HCT116 (cell line): ENCODE measurements around the gene TMEM178B. TPM values are rescaled to one million over a fixed set of nuclear protein-coding genes. Genes with fewer than 3 reads are reported as not detected.

ENCODE experiments used
- ATAC-seq: fragments of 200-7000 bp; cut with Tn5 transposase; 2 replicates; pipeline ENCODE4 v1.9.1; 2020; ENCODE audit warnings: mild to moderate bottlenecking, moderate library complexity
- BruUV-seq: library from RNA; stranded (reverse); fragments of 400-500 nt; replicated peaks from 2 replicates; lab custom pipeline; 2021; lab: Mats Ljungman, UMichigan
- CTCF ChIA-PET: fragments of 300-600 bp; sonication (Branson Sonifier 250); formaldehyde crosslinking; loops from one replicate; lab custom pipeline; 2021; ENCODE audit warnings: antibody characterized with exemption; lab: Charles Lee
- POLR2A ChIA-PET: fragments of 300-600, 350-600 bp; sonication (Branson Sonifier 250); formaldehyde crosslinking; loops from one replicate; lab custom pipeline; 2021; ENCODE audit warnings: antibody characterized with exemption; lab: Charles Lee
- RAD21 ChIA-PET, 2 experiments: fragments of 300-600 bp; sonication (Branson Sonifier 250); formaldehyde crosslinking; loops; one replicate each; lab custom pipeline; 2023; ENCODE audit warnings: low total read pairs in 2 of 2; ENCODE audit not compliant: uncharacterized antibody in 2 of 2, unreplicated experiment in 2 of 2, low non-redundant PET in 1 of 2; lab: Charles Lee
- DNase-seq: peaks from one replicate; pipeline ENCODE4 v3.0.0-alpha.2; 2010; ENCODE audit warnings: low read depth, low spot score
- H2AFZ ChIP-seq: fragments of 200-600 bp; shearing (Covaris generic), sonication (generic); 2 replicates; pipeline ENCODE4 v1.6.1; 2017; ENCODE audit warnings: low read depth, mixed run types, mixed read lengths, antibody characterized with exemption, low read length; ENCODE audit not compliant: poor library complexity, severe bottlenecking
- H3K27ac ChIP-seq: 2 replicates; pipeline ENCODE4 v1.5.1; 2012; ENCODE audit warnings: low read depth, low read length
- H3K27me3 ChIP-seq: fragments of 200-600 bp; sonication (generic); 2 replicates; pipeline ENCODE4 v1.6.1; 2016; ENCODE audit warnings: mixed run types, low read length, mixed read lengths; ENCODE audit not compliant: insufficient read depth
- H3K36me3 ChIP-seq, 2 experiments: fragments of 200-500 bp in 1 of 2; fragments of 200-600 bp in 1 of 2; sonication (Bioruptor generic) in 1 of 2; sonication (generic) in 1 of 2; 2 replicates each; pipeline versions ENCODE4 v1.5.1 to v1.6.1; 2014 to 2016; ENCODE audit warnings: low read length in 2 of 2, inconsistent platforms in 1 of 2, mixed read lengths in 1 of 2, mixed run types in 1 of 2; ENCODE audit not compliant: insufficient read depth in 2 of 2, control insufficient read depth in 1 of 2
- H3K4me1 ChIP-seq, 2 experiments: fragments of 200-600 bp in 1 of 2; sonication (generic) in 1 of 2; 2 replicates each; pipeline versions ENCODE4 v1.5.1 to v1.6.1; 2012 to 2017; ENCODE audit warnings: low read length in 2 of 2, inconsistent platforms in 1 of 2, mild to moderate bottlenecking in 1 of 2, mixed read lengths in 1 of 2, mixed run types in 1 of 2, moderate library complexity in 1 of 2; ENCODE audit not compliant: insufficient read depth in 2 of 2, control insufficient read depth in 1 of 2
- H3K4me2 ChIP-seq: fragments of 200-600 bp; sonication (generic); 2 replicates; pipeline ENCODE4 v1.6.1; 2017; ENCODE audit warnings: mixed run types, low read length, mixed read lengths
- H3K4me3 ChIP-seq, 2 experiments: fragments of 200-600 bp in 1 of 2; sonication (generic) in 1 of 2; replicated peaks in 1 of 2; 2 replicates each; pipeline ENCODE4 v1.5.1; 2011 to 2016; ENCODE audit warnings: low read length in 2 of 2, control low read depth in 1 of 2, low read depth in 1 of 2, mild to moderate bottlenecking in 1 of 2, mixed read lengths in 1 of 2, mixed run types in 1 of 2
- H3K79me2 ChIP-seq: fragments of 200-600 bp; sonication (generic); 2 replicates; pipeline ENCODE4 v1.6.1; 2017; ENCODE audit warnings: mild to moderate bottlenecking, mixed run types, low read length, moderate library complexity, mixed read lengths; ENCODE audit not compliant: insufficient read depth
- H3K9ac ChIP-seq: fragments of 200-600 bp; sonication (generic); 2 replicates; pipeline ENCODE4 v1.6.1; 2016; ENCODE audit warnings: low read length, mixed read lengths
- H3K9me2 ChIP-seq: fragments of 200-600 bp; sonication (generic), shearing (Covaris generic); 2 replicates; pipeline ENCODE4 v1.6.1; 2017; ENCODE audit warnings: mixed run types, mild to moderate bottlenecking, moderate library complexity; ENCODE audit not compliant: insufficient read depth
- H3K9me3 ChIP-seq, 2 experiments: fragments of 200-500 bp in 1 of 2; fragments of 200-600 bp in 1 of 2; sonication (Bioruptor generic) in 1 of 2; sonication (generic) in 1 of 2; 2 replicates each; pipeline ENCODE4 v1.6.1; 2014 to 2017; ENCODE audit warnings: low read length in 2 of 2, mixed read lengths in 2 of 2, inconsistent platforms in 1 of 2, low read depth in 1 of 2, mild to moderate bottlenecking in 1 of 2, mixed run types in 1 of 2, moderate library complexity in 1 of 2; ENCODE audit not compliant: control insufficient read depth in 1 of 2, insufficient read depth in 1 of 2
- H4K20me1 ChIP-seq: fragments of 200-600 bp; sonication (generic), shearing (Covaris generic); 2 replicates; pipeline ENCODE4 v1.6.1; 2017; ENCODE audit warnings: mixed run types, mild to moderate bottlenecking, moderate library complexity; ENCODE audit not compliant: insufficient read depth
- CBX3 ChIP-seq: IDR thresholded peaks from 2 replicates; pipeline ENCODE4 v1.6.1; 2012; ENCODE audit warnings: low read depth
- CEBPB ChIP-seq: IDR thresholded peaks from 2 replicates; pipeline ENCODE4 v1.6.1; 2012; ENCODE audit warnings: low read depth
- ELF1 ChIP-seq: IDR thresholded peaks from 2 replicates; pipeline ENCODE4 v1.6.1; 2012; ENCODE audit warnings: low read depth, borderline replicate concordance
- EZH2 ChIP-seq: fragments of 200-600 bp; sonication (generic); IDR thresholded peaks from 2 replicates; pipeline ENCODE4 v1.6.1; 2017; ENCODE audit warnings: antibody characterized with exemption, mixed run types
- EZH2phosphoT487 ChIP-seq: fragments of 200-600 bp; IDR thresholded peaks from 2 replicates; pipeline ENCODE4 v1.6.1; 2018; ENCODE audit warnings: antibody characterized with exemption, borderline replicate concordance
- FOSL1 ChIP-seq: IDR thresholded peaks from 2 replicates; pipeline ENCODE4 v1.6.1; 2012; ENCODE audit warnings: low read depth
- POLR2A ChIP-seq: IDR thresholded peaks from 2 replicates; pipeline ENCODE4 v1.7.0; 2011; ENCODE audit warnings: borderline replicate concordance; ENCODE audit not compliant: insufficient read depth, insufficient read length; ENCODE audit errors: extremely low read depth
- RAD21 ChIP-seq: IDR thresholded peaks from 2 replicates; pipeline ENCODE4 v1.6.1; 2012; ENCODE audit warnings: low read depth, mild to moderate bottlenecking
- SP1 ChIP-seq: IDR thresholded peaks from 2 replicates; pipeline ENCODE4 v1.6.1; 2012; ENCODE audit warnings: low read depth
- SRF ChIP-seq: IDR thresholded peaks from 2 replicates; pipeline ENCODE4 v1.6.1; 2012; ENCODE audit warnings: low read depth
- intact Hi-C: fragments of 100-400 bp; cut with micrococcal nuclease; formaldehyde crosslinking; loops from 2 replicates; pipeline ENCODE4 v1.10.0; 2022
- total RNA-seq: library from RNA; stranded (reverse); gene quantifications from one replicate; pipeline ENCODE4 v1.2.1, GENCODE V29; 2021; ENCODE audit not compliant: unreplicated experiment
- TF ChIP-seq, protein P1 (sequence below): IDR thresholded peaks from 2 replicates; pipeline ENCODE4 v1.6.1; 2012
- TF ChIP-seq, protein P2 (sequence below): IDR thresholded peaks from 2 replicates; pipeline ENCODE4 v1.6.1; 2012
- TF ChIP-seq, protein P3 (sequence below): IDR thresholded peaks from 2 replicates; pipeline ENCODE4 v1.6.1; 2011; ENCODE audit warnings: mild to moderate bottlenecking, low read length, moderate library complexity; ENCODE audit not compliant: insufficient replicate concordance; ENCODE audit errors: extremely low read depth

The TMEM178B gene
- total RNA-seq, 1 experiment from 2014 or later: 0.02 TPM

DNA sequence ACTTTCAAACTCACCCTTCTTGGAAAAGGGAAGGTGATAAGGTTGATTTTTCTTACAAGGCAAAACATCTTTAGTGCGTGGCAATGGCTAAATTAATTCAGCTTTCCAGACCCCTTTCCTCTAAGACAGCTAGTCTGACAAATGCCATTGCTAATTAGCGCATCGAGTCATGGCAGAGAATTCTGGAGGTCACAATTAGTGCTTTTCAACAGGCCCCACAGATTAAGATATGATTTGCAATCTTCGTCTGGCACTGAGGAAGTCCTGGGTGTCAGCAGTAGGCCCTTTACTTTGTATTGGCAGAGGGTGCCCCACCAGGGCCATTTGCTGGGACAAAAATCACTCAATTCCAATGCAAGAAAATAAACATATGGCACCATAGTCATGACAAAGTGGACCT lies 288.1 kb downstream of the TMEM178B start:
- Histone ChIP-seq H3K9me2 (no peaks in the 10 kb centered on the region), H2AFZ (no peak overlapping the region), H3K4me2 (no peak overlapping the region), H4K20me1 (no peaks in the 10 kb centered on the region), H3K36me3 (no peaks in the 10 kb centered on the region), H3K9ac (no peak overlapping the region), H3K4me3 (no peak overlapping the region), H3K27ac (no peak overlapping the region), H3K4me1 (no peaks in the 10 kb centered on the region)
- DNase-seq: no peak
- ChIA-PET POLR2A (no interaction called here), RAD21 (no interaction called here)
- no TSS peak for BruUV-seq
- intact Hi-C loops: no loop called here
- no peak for TF ChIP-seq EZH2
- TF ChIP-seq, protein P1, sequence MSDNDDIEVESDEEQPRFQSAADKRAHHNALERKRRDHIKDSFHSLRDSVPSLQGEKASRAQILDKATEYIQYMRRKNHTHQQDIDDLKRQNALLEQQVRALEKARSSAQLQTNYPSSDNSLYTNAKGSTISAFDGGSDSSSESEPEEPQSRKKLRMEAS: no peak
- TF ChIP-seq RAD21: no peak
- TF ChIP-seq CBX3: no peak
- TF ChIP-seq ELF1: no peak
- no peak for TF ChIP-seq CEBPB
- TF ChIP-seq, protein P2, sequence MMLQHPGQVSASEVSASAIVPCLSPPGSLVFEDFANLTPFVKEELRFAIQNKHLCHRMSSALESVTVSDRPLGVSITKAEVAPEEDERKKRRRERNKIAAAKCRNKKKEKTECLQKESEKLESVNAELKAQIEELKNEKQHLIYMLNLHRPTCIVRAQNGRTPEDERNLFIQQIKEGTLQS: no peak
- no peak for TF ChIP-seq SP1
- TF ChIP-seq POLR2A: no peak
- TF ChIP-seq, all 23 proteins: peak for 0
- H3K27me3 ChIP-seq: no peaks in the 10 kb centered on the region
- CTCF ChIA-PET: no interaction called here
- H3K9me3 ChIP-seq: no peaks in the 10 kb centered on the region
- no peak for ATAC-seq
- H3K79me2 ChIP-seq: no peaks in the 10 kb centered on the region

DNA sequence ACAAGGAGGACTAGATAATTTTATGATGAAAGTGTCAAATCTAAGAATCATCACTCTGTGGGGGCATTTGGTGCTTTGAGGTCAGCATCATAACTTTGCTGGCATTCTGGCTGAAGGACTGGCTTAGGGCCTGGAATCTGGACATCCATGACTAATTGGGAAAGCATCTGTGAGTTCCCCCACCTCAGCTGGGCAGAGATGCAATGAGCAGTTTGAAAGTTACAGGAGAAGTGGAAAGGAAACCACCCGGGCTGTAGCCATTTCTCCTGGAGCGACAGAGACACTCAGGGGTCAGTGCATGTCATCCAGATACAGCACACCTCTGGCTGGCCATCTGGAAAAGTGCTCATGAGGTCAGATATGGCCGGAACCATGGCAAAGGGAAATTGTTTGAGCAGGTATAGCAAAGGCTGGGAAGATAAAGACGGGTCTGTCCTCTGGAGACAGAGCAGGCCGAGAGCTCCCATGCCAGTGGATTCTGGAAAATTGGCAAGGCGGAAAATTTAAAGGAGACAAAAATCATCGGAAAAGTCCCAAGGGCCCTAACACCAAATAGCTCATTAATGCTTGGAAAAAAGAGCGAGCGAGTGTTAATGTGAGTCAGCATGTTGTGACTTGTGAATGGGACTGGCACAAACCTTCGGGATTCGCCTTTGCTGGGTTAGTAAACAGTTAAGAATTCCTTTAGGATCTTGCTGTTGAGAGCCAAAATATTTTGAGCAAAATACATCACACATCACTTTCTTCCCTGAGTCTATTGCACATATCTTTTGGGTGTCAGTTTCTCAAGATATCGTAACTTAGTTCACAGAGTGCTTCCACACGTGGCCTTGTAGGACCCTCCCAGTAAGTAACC lies 288.9 kb downstream of the TMEM178B start:
- no TSS peak for BruUV-seq
- no peak for TF ChIP-seq SP1
- no peak for TF ChIP-seq ELF1
- no peak for TF ChIP-seq FOSL1
- TF ChIP-seq, protein P1: no peak
- TF ChIP-seq, protein P3, sequence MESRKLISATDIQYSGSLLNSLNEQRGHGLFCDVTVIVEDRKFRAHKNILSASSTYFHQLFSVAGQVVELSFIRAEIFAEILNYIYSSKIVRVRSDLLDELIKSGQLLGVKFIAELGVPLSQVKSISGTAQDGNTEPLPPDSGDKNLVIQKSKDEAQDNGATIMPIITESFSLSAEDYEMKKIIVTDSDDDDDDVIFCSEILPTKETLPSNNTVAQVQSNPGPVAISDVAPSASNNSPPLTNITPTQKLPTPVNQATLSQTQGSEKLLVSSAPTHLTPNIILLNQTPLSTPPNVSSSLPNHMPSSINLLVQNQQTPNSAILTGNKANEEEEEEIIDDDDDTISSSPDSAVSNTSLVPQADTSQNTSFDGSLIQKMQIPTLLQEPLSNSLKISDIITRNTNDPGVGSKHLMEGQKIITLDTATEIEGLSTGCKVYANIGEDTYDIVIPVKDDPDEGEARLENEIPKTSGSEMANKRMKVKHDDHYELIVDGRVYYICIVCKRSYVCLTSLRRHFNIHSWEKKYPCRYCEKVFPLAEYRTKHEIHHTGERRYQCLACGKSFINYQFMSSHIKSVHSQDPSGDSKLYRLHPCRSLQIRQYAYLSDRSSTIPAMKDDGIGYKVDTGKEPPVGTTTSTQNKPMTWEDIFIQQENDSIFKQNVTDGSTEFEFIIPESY: no peak
- TF ChIP-seq SRF: no peak
- no peak for TF ChIP-seq CEBPB
- no peak for TF ChIP-seq EZH2phosphoT487
- no peak for TF ChIP-seq POLR2A

More for the DNA sequence above, 288.9 kb downstream of the TMEM178B start:
- no peak overlapping the region for H3K27ac ChIP-seq
- ChIA-PET POLR2A (no interaction called here), RAD21 (no interaction called here), CTCF (no interaction called here)
- H4K20me1 ChIP-seq: no peaks in the 10 kb centered on the region
- H3K4me3 ChIP-seq: no peak overlapping the region
- no peak overlapping the region for H2AFZ ChIP-seq
- H3K79me2 ChIP-seq: no peaks in the 10 kb centered on the region
- intact Hi-C loops: no loop called here
- no peaks in the 10 kb centered on the region for H3K9me2 ChIP-seq
- H3K9me3 ChIP-seq: no peaks in the 10 kb centered on the region
- H3K27me3 ChIP-seq: 0 out of 2 replicates have a peak, but pooled peaks cover 4% of the 10 kb centered on the region
- H3K4me2 ChIP-seq: no peak overlapping the region
- no peak overlapping the region for H3K9ac ChIP-seq
- H3K36me3 ChIP-seq: no peaks in the 10 kb centered on the region
- ATAC-seq (no peak), DNase-seq (no peak)
- H3K4me1 ChIP-seq: no peaks in the 10 kb centered on the region
